ENCODE measurements around the gene NATD1.
A peak's percentile ranks its signal among the peaks of the same experiment; 100 is the strongest.

Gene NATD1, protein sequence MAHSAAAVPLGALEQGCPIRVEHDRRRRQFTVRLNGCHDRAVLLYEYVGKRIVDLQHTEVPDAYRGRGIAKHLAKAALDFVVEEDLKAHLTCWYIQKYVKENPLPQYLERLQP

DNA sequence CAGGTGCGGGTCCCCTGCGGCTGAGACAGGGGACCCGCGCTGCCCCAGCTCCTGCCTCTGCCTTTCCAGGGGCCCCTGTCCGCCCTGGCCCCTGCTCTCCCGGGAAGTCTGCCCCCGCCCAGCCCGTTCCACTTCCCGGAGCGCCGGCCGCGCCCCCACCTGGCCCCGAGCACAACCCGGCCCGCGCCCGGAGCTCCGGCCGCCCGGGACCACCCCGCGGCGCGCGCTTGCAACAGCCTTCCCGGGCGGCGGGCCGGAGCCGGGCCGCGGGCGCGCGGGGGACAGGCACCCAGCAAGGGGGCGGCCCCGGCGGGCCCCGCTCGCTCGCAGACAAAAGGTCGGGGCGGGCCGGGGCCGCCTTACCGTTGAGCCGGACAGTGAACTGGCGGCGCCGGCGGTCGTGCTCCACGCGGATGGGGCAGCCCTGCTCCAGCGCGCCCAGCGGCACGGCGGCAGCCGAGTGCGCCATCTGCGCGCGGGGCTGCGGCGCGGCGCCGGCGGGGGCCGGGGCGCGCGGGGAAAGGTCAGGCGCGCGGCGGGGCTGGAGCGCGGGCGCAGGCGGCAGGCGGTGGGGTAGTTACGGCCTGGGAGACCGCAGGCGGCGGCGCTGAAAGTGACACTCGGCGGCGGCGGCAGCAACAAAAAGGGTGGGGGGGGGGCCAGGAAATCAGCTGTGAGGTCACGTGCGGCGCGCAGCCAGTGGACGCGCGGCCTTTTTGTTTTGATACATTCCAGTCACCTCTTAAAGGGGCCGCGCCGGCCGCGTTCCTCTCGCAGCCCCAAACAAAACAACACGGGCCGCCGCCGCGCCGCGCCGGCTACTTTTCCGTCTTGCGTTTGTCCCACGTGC lies at the start of gene NATD1:
TSS of gene NATD1 (minus strand) at position 615 of the 850 bp plus-strand sequence. CDS start at position 469, 146 bp downstream.
- Histone ChIP-seq H3K9ac (ENCODE audit: low read depth, low read length) (peak within 1 kb of the TSS; percentile 64), H3K4me1 (ENCODE audit: insufficient read depth, low read length) (peaks cover 10% of the 10 kb centered on the region), H3K36me3 (ENCODE audit: insufficient read depth, low read length) (no peaks in the 10 kb centered on the region), H3K9me3 (ENCODE audit: control insufficient read depth, insufficient read depth, low read length) (no peaks in the 10 kb centered on the region)

DNA sequence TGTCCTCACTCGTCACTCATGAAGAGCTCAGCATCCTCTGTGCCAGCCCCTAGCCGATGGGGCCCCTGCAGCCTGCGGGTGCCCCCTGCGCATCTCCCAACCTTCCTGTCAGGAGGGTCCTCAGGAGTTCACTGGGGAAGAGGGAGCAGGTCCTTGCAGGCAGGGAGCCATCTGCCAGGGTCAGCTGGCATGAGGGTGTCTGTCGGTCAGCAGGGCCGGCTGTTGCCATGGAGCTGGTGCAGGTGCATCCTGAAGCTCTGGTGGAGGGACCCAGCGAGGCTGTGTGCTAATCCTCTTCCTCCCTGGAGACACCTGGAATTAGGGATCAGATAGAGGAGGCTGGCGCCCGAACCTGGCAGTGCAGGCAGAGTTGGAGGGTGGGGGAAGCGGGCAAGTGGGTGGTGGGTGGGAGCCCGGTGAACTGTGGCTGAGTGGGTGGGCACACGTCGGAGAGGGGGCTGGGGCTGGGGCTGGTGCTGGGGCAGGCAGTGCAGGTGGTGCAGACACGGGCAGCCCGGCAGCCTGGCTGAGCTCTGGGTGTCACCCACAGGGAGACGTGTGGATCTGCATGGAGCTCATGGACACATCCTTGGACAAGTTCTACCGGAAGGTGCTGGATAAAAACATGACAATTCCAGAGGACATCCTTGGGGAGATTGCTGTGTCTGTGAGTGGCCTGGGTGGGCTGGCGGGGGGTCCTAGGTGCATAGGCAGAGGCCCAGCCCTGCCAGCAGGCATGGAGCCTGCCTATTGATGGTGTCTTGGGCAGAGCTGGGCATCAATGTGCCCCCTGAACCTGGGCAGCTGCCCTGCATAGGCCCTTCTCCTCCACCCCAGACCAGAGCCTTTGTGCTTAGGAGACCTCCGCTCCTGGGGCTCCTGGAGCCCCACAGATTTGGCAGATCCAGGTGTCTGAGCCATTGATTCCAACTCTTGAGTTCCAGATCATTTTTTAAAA lies 48.7 kb upstream of the NATD1 start:
- Histone ChIP-seq H3K36me3 (ENCODE audit: insufficient read depth, low read length) (no peaks in the 10 kb centered on the region; the same call in 1 of the 2 replicates), H3K9me3 (ENCODE audit: control insufficient read depth, insufficient read depth, low read length) (no peaks in the 10 kb centered on the region), H3K4me1 (ENCODE audit: insufficient read depth, low read length) (no peaks in the 10 kb centered on the region), H3K9ac (ENCODE audit: low read depth, low read length) (no peak overlapping the region)

DNA sequence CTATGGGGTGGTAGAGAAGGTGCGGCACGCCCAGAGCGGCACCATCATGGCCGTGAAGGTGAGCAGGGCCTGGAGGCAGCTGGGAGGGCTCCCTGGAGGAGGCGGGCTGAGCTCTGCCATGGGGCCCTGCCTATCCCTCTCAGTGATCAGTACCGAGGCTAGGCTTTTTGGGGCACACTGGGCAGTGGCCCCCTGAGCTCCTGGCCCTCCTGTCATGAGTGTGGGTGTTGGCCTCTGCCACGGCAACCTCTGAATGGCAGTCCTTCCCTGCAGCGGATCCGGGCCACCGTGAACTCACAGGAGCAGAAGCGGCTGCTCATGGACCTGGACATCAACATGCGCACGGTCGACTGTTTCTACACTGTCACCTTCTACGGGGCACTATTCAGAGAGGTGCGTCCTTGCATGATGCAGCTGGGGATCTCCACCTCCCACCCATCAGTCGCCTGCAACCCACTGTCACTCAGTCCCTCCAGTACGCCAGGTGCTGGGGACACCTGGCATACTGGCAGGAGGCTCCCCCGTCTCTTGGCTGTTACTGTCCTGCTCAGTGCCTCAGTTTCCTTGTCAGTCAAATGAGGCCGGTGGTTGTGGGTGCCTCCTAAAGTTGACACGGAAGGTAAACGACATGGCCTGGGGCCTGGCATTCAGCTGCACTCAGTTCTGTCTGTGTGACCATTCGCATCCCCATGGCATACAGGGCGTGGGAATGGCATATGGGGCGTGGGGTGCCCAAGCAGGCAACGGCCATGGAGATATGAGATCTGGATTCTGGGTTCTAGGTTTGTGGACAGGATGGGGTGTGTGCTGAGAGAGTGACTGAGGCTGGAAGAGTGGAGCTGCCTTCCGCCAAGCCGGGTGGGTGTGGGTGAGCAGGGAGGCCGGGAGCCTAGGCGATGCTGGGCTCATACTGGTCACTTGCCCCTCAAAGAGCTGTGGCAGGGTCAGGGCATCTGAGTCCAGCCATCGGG lies 47.7 kb upstream of the NATD1 start:
- Histone ChIP-seq H3K9me3 (ENCODE audit: control insufficient read depth, insufficient read depth, low read length) (no peaks in the 10 kb centered on the region), H3K4me1 (ENCODE audit: insufficient read depth, low read length) (no peaks in the 10 kb centered on the region), H3K36me3 (ENCODE audit: insufficient read depth, low read length) (no peaks in the 10 kb centered on the region; the same call in 1 of the 2 replicates), H3K9ac (ENCODE audit: low read depth, low read length) (no peak overlapping the region)

DNA sequence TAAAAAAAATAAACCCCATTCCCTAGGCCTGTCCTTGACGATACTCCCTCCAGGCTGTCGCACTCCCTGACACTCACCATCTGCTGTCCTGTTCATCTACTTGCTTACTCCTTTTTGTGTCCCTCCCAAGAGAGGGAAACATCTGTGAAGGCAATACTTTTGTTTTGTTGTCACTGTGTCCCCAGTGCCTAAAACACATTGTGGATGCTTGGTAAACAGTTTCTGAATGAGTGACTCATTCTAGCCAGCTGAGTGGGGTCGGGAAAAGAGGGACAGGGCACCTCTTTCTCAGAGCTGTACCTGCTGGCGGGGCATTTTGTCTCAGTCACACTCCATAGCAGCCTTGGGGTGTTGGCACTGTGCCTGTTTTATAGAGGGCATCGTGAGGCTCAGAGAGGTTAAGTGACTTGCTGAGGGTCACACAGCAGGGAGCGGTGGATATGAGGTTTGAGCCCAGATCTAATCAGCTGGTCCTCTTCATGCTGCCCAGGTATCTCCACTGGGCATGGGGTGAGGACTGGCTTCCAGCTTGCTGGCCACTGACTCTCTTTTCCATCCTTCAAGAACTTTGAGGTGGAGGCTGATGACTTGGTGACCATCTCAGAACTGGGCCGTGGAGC lies 46.9 kb upstream of the NATD1 start:
- no peaks in the 10 kb centered on the region for H3K4me1 ChIP-seq (ENCODE audit: insufficient read depth, low read length)
- no peaks in the 10 kb centered on the region; the same call in 1 of the 2 replicates for H3K36me3 ChIP-seq (ENCODE audit: insufficient read depth, low read length)
- no peaks in the 10 kb centered on the region for H3K9me3 ChIP-seq (ENCODE audit: control insufficient read depth, insufficient read depth, low read length)
- no peak overlapping the region for H3K9ac ChIP-seq (ENCODE audit: low read depth, low read length)

DNA sequence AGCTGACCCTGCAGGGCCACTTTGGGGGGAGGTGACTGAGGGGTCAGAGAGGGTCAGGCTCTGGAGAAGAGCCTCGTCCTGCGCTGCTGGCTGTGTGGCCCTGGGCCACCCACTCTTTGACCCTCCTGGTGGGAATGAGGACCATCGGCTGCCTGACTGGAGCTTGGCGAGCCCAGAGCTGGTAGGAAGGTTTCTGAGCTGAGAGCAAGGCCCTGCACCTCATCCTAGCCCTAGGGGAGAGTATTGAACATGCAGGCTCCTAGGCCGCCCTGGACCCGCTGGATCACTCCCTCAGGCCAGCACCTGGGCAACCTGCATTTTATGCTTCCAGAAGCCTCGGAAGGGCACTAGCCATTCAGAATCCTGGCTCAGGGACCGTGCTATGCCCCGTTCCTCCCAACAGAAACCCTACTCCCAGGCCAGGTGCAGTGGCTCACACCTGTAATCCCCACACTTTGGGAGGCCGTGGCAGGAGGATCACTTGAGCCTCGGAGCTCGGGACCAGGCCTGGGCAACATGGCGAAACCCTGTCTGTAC lies 45.8 kb upstream of the NATD1 start:
- Histone ChIP-seq H3K9ac (ENCODE audit: low read depth, low read length) (no peak overlapping the region), H3K4me1 (ENCODE audit: insufficient read depth, low read length) (no peaks in the 10 kb centered on the region), H3K36me3 (ENCODE audit: insufficient read depth, low read length) (no peaks in the 10 kb centered on the region; the same call in 1 of the 2 replicates)

DNA sequence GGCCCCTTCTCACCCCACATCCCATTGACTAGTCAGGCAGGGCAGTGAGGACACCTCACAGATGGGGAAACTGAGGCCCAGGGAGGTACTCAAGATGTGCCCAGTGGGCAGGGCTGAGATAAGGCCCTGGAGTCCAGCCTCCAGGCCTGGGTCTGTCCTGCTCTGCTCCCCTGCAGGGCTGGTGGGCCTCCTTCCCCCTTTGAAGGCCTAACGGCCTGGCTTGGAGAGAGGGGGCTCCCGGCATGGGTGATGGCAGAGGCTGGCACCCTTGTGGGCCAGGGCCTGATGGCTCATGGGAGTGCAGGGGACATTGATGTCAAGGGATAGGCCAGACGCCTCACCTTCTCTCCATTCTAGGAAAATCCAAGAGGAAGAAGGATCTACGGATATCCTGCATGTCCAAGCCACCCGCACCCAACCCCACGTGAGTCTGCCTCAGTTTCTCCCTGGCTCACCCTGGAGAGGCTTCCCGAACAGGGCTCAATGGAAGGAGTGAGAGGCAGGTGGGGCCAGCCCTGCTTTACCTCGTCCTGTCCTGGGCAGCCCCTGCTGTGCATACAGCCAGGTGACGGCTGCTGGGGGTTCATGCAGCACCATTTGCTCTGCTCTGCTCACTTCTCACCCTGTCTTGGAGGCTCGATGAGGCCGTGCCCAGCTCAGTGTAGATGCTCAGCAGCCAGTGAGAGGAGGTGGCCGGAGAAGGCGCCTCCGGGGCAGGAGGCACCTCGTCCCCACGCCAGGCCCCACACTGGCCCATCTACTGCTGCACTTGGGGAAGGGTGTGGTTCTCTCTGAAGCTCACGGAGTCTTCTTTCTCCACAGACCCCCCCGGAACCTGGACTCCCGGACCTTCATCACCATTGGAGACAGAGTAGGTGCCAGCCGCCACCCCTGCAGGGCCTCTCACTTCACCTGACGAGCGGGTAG lies 45.1 kb upstream of the NATD1 start:
- H3K36me3 ChIP-seq (ENCODE audit: insufficient read depth, low read length) = no peaks in the 10 kb centered on the region; the same call in 1 of the 2 replicates
- H3K9ac ChIP-seq (ENCODE audit: low read depth, low read length) = no peak overlapping the region
- no peaks in the 10 kb centered on the region for H3K9me3 ChIP-seq (ENCODE audit: control insufficient read depth, insufficient read depth, low read length)
- H3K4me1 ChIP-seq (ENCODE audit: insufficient read depth, low read length) = no peaks in the 10 kb centered on the region

More for the DNA sequence above, 45.8 kb upstream of the NATD1 start:
- no peaks in the 10 kb centered on the region for H3K9me3 ChIP-seq (ENCODE audit: control insufficient read depth, insufficient read depth, low read length)

DNA sequence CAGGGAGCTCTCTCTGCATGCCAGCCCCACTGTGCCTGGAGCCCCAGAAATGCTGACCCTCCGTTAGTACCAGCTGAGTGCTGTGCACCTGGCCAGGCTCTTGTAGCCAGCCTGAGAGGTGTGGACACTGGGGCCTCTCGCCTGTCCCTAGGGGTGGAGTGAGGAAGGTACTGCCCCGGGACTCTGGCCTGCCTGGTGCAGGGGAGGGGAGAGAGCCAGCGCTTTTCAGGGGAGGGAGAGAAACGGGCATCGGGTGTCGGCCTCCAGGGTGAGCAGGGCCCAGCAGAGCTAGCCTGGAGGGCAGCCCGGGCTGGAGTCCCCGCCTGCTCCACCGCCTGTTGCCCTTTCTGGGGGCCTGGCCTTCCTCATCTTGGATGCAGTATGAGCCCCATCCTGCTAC lies 44.4 kb upstream of the NATD1 start:
- H3K36me3 ChIP-seq (ENCODE audit: insufficient read depth, low read length) = no peaks in the 10 kb centered on the region

DNA sequence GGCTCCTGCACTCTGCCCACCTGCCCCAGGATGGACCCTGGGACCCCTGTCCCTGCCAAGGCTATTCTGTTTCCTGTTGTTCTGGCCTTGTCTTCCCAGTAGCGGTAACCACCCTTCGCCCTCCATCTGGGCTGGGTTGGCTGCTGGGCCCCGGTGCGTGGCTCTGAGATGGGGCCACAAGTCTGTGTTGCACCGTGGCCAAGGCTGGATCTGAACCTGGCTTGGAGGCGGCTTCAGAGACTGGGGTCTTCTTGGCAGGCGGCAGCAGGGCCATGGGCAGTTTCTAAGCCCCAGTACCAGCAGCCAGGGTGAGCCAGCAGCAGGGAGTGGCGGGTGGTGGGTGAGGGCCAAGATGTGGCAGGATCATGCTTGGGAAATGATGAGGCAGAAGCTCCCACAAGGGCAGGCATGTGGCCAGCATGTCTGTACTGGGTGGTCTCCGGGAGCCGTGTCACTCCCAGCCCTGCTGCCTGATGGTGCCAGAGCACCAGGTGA lies 43.9 kb upstream of the NATD1 start:
- Histone ChIP-seq H3K4me1 (ENCODE audit: insufficient read depth, low read length) (no peaks in the 10 kb centered on the region), H3K9me3 (ENCODE audit: control insufficient read depth, insufficient read depth, low read length) (no peaks in the 10 kb centered on the region), H3K9ac (ENCODE audit: low read depth, low read length) (no peak overlapping the region), H3K36me3 (ENCODE audit: insufficient read depth, low read length) (no peaks in the 10 kb centered on the region)

More for the DNA sequence above, 44.4 kb upstream of the NATD1 start:
- Histone ChIP-seq H3K9me3 (ENCODE audit: control insufficient read depth, insufficient read depth, low read length) (no peaks in the 10 kb centered on the region), H3K4me1 (ENCODE audit: insufficient read depth, low read length) (no peaks in the 10 kb centered on the region), H3K9ac (ENCODE audit: low read depth, low read length) (no peak overlapping the region)

DNA sequence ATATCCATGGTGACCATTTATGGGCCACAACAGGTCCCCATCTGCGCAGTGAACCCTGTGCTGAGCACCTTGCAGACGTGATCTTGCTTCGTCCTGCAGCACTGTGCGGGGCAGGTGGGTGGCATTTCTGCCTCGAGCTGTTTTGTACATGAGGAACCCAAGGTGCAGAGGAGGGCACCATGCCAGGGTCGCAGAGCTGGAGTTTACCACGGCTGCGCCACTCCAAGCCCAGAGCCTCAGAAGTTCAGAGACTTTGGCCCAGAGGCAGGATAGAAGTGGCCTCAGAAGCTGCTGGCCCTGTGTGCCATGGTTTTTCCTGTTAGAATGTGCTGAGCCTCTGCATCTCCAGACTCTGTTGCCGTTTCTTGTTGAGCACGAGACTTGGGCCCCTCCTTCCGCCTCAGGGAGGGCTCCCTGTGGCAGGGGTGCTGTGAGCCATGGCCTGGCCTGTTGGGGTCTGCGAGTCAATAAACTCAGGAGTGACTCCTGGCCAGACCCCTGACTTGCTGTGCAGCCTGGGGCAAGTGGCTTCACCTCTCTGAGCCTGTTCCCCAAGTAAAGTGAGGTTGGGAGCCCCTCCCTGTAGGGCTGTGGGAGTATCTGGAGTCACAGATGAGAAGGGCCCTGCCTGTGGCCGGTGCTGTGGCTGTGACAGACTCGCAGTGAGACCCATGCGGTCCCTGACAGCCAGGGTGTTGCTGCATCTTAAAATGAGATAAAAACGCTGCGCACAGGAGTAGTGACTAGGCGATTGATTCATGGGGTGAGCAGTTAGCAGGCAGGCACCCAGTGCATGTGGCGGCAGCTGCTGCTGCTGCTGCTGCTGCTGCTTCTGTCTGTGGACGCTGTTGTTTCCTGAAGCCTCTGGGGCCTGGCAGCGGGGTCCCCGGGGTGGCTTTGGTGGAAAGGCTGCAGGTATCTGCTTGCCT lies 43.2 kb upstream of the NATD1 start:
- no peaks in the 10 kb centered on the region for H3K4me1 ChIP-seq (ENCODE audit: insufficient read depth, low read length)
- no peaks in the 10 kb centered on the region for H3K9me3 ChIP-seq (ENCODE audit: control insufficient read depth, insufficient read depth, low read length)
- no peaks in the 10 kb centered on the region for H3K36me3 ChIP-seq (ENCODE audit: insufficient read depth, low read length)
- no peak overlapping the region for H3K9ac ChIP-seq (ENCODE audit: low read depth, low read length)

DNA sequence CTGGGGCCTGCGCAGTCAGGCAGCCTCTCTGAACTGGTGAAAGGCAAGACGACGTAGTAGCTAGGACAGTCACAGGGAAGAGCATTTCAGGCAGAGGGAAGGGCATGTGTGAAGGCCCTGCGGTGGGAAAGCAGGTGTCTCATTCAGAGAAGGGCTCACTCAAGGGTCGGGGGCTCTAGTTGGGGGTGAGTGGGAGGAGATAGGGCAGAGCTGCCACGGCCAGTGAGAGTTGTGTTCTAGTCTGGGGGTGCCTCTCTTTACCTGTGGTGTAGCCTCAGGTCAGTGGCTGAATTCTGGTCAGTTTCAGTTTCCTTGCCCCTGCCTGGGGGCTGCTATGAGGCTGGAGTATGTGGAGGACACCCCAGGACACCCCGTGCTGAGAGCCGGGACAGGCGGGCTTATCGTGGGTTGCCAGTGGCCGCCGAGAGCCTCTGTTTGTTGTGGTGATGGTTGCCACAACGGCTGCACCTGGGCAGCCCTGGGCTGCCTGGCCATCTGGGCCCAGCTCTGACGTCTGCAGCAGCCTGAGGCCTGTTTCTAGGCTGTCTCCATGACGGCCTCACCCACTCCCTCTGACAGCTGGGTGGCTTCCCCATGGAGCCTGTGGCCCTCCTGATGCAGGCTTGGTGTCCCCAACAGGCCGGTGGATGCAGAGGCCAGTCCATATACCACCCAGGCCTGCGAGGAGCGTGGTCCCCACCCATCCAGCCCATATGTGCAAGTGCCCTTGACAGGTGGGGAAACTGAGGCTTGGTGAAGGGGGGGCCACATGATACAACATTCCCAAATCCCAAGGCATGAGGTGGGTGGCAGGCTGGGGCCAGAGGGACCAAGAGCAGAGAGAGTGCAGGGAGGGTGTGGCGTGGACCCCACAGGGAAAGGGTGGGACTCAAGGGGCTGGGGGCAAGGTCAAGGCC lies 42.1 kb upstream of the NATD1 start:
- H3K9ac ChIP-seq (ENCODE audit: low read depth, low read length) = no peak overlapping the region
- no peaks in the 10 kb centered on the region for H3K36me3 ChIP-seq (ENCODE audit: insufficient read depth, low read length)
- H3K4me1 ChIP-seq (ENCODE audit: insufficient read depth, low read length) = no peaks in the 10 kb centered on the region
- H3K9me3 ChIP-seq (ENCODE audit: control insufficient read depth, insufficient read depth, low read length) = no peaks in the 10 kb centered on the region

Measured in ES-I3 (cell line).